GM18907 (cell line): ENCODE data around the gene PIK3R5.

Experiments
- ATAC-seq: cut with Tn5 transposase; IDR thresholded peaks from one replicate; pipeline ENCODE4 v1.9.1; 2021; ENCODE audit warnings: mild to moderate bottlenecking, moderate library complexity; ENCODE audit not compliant: unreplicated experiment

PIK3R5 gene

DNA sequence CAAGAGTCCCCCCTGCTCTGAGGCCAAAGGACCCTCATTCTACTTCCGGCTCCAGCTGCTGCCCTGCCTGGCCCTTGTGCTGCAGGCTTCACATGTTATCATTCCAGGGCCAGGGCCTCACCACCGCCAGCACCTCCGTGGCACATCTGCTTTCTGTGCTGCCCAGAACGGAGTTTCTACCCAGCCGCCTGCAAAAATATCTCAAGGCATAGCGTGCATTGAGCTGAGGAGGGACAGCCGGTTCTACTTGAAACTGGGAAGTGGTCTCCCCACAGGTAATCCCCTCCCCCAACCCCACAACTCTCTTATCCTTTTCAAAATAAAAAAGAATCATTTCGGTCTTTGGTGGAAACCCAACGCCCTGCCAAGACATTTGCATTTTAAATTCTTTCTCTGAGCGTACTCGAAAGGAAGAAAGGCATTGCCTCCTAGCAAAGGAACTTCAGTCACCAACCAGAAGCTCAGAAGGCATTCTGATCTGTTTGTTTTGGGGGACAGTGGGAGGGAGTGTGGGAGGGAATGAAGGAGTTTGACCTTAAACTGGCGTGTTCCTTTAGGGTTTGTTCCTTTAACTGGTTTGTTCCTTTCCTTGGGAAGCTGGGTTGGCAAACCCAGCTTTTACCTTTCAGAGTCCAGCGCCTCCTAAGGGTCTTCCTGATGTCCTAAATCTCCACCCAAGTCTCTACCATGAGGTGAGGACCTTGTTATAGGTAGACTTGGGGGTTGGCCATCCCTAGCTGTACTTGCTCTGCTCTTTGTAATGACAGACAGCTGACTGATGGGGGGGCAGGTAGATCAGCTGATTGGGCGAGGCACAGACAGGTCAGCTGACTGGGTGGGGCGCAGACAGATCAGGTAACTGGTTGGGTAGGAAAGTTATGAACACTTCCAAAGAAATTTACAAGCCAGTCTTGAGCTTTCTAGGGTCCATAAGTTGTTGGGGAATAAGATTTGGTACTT, 64.6 kb downstream of the PIK3R5 start:
- ATAC-seq = peak; percentile 39

DNA sequence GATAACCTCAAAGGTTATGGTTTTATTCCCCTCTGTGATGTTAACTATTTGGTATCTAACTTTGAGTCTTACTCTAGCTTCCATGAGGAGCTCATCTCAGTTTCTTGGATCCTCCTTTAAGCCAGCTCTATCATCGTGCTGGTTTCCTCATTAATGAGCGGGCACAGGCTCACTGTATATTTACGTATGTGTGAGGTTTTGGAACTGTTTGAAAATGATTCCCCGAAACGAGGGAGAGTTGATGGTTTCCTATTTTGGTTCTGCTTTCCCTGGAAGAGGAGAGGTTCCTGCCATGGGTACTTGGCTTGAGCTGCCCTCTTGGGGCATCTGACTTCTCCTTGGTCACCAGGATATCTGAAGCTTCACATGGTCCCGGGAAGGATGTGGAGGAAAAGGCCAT, 65.3 kb downstream of the PIK3R5 start:
- no peak for ATAC-seq

DNA sequence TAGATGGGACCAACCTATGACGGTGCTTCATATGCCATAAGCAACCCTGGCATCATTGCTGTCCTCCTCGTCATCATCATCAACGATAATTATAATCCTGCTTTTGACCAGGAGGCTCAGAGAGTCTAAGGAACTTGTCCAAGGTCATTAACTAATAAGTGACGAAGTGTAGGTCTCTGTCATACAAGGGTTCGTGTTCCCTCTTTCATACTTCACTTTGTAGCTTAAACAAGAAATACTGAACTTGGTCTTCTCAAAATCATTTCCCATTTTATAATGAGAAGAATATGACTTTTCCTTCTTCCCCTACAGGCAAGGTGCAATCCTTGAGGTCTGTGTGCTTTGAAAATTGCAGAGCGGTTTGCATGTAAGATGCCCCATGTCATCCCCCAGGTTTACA, 66.9 kb downstream of the PIK3R5 start:
- no peak for ATAC-seq

DNA sequence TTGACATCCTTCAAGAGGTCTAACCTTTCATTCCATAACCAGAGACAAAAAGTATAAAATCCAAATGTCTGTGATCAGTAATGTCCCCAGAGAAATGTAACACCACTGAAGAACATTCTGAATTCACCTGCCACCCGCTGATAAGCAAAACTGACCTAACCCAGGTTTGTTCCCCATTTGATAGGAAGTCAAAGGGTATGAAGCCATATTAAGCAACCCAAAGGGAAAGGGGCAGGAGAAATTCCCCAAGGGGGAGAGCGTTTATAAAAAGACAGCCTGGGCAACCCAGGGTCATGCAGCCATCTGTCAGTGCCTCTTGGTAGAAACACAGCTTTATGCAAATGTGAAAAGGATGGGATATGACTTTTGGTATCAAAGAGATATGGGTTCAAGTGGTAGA, 67.4 kb downstream of the PIK3R5 start:
- no peak for ATAC-seq

DNA sequence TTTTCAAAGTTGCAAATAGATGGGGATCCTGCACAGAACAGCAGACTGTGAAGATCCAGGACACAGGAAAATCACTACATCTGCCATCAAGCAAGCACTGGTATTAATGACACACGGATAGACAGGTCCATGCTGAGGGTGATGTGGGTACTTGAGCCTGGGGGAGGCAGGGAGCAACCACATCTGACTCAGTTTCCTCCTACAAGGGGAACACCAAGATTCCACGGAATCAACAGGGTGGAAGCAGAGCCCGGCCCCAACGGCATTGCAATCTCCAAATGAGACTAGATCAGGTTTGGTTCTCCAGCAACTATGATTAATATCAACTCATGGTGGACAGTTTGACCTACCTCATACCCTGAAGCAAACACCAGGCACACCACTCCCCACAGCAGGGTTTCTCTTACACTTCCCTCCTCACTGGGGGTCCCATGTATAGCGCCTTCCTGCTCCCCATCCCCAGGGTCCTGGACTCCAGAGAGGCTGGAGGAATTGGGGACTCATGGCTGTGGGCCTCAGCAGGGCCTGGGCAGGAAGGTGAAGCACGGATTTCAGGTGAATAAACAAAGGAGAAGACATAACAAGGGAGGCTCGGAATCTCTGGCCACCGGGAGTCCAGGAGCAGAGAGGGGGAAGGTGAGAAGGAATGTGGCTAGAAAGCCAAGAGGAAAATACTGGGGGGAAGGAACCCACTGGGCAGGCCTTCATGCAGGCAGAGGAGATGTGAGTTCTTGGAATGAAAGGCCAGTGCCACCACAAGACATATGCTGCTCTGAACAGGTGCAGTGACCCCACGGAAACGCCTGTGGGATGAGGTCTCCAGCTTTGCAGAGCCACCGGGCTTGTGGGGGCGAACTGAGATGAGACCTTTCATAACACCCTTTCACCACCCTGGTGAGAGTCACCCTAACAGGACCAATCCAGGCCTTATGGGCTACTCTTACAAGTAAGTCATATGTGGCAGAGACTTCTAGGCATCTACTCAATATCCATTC, 68.6 kb downstream of the PIK3R5 start:
- ATAC-seq = no peak

DNA sequence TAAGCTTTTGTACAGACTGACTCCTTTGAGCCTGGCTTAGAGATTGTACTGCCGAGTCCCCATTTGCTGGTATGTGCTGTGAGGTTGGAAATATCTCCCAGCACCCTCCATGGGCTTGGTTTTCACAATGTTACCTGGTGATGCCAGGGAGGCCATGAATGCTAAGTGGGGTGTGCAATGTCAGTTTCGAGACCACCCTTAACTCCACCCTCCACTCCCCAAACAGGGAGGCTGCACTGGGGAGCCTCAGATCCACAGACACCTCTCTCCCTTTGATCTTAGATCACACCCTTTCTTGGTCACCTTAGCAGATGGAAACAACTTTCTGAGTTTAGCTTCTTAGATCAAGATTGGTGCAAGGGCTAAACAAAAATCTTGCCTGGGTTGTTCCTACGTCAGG, 69.4 kb downstream of the PIK3R5 start:
- ATAC-seq = no peak

DNA sequence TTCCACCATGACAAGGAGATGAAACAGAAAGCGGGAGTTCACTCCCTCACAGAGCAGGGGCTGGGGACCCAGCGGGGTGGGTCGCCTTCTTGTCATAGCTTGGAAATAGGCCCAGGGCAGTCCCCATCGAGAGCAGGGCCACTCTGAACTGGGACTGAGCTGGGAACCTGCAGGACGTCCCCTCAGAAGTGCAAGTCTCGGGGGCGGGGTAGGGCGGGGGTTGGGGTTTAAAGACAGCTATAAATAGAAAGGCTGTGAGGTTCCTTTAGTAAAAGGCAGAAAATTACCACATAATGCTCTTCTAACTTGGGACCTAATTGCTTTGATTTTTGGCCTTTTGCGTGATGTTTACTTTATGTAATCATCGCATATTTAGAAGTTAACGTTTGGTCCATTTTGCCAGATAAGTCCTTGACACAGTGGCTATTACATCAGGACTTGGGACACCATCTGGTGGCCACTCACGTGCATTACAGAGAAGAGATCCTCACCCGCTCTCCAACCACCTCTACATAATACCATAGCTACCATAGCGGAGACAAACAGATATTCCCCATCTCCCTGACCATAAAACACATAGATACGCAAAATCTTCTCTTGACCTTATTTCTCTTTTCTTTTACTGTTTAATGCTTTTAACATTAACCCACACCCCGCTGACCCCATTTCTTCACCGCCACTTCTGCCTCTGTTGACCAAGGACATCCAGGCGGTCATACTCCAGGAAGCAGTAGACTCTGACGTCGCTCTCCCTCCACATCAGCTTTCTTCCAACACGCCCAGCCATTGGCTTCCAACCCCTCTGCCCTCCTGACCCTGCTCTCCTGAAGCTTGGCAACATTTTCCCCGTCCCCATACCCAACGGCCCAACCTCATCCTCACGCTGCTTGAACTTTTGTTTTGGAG, 70.6 kb downstream of the PIK3R5 start:
- ATAC-seq = no peak

DNA sequence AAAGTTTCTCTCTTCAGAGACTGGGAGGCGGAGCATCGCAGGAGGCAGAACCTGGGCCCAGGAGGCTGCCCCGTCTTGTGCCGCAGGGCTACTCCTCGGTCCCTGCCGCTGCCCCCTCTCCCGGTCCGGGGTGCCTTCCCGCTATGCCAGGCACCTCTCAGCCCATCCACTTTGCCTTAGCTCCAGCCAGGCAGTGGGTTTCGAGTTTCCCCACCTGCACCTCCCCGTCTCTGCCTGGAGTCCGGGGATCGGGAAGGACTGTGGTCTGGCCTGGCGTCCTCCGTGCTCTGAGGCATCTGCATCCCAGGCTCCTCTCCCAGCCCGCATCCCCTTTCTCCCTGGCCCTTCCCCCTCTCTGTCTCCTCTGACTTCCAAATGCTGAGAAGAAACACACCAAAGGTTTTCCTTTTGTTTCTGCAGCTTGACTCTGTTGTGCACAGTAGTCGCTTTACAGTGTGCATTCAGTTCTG, 71.3 kb downstream of the PIK3R5 start:
- ATAC-seq = no peak

DNA sequence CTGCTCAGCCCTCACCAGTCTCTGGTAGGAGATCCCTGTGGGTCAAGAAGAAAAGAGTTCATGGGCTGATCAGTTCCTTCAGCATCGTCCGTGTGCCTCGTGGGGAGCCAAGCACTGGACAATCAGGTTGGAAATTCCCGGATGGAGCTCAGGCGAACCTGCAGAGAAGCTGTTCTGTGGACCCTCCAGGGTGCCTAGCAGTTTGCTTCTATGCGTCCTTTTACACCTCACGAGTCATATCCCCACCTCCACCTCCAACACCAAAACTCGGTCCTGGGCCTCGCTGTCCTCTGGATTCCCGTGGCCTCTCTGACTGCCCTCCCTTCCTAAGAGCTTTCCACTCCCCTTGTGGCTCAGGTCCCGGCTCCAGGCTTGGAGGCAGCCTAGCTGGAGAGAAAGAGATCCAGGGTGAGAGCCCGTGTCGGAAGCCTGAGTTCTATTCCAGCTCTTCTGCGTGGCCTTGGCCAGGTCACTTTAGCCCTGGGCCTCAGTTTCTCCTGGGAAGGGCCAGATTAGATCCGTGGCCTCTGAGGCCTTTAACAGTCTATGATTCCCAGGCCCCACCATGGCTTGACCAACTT, 71.8 kb downstream of the PIK3R5 start:
- ATAC-seq = no peak

DNA sequence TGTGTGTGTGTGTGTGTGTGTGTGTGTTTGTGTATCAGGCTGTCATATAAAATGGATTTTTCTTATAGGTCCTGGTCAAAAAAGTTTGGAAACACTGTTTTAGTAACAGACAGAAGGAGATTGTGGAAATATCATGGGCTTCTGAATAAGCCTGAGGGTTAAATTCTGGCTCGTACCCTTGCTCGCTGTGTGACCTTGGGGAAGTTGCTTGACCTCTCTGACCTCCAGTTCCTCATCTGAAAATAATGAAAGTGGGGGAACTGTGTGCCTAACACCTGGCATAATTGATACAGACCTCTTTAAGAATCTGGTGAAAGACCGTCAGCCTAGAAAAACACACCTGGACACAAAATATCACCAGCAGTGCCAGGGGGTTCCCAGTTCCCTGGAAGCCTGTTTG, 72.4 kb downstream of the PIK3R5 start:
- ATAC-seq = no peak

DNA sequence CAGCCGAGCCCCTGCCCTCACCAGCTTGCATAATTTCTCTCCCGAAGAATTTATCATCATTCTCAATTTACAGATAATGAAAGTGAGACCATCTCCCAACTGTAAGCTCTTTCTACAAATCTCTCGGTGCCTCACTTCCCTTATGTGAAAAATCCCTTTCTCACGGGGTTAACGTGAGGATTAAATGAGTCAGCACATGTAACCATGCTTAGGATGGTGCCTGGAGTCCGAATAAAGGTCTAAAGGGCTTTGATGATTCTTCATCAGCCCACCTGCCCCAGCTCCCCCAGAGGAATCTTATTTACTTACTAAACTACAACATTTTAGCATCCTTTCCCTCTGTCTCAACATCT, 73.2 kb downstream of the PIK3R5 start:
- no peak for ATAC-seq

DNA sequence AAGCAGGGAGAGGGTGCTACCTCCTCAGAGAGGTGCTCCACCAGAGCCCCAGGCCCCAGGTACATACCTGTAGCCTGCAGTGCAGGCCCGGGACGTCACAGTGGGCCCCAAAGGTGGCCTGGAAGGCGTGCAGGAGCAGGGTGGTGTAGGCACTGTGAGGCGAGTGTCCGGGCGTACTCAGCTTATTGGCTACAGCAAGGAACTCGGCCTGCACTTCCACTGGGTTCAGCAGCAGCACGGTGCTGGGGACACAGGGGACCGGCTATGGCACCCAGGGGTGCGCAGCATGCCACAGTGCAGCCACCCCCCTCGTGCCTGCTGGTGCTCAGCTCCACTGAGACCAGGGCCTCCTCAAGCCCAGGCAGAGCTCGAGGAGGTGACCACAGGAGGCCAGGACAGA, 74.8 kb downstream of the PIK3R5 start:
- no peak for ATAC-seq

DNA sequence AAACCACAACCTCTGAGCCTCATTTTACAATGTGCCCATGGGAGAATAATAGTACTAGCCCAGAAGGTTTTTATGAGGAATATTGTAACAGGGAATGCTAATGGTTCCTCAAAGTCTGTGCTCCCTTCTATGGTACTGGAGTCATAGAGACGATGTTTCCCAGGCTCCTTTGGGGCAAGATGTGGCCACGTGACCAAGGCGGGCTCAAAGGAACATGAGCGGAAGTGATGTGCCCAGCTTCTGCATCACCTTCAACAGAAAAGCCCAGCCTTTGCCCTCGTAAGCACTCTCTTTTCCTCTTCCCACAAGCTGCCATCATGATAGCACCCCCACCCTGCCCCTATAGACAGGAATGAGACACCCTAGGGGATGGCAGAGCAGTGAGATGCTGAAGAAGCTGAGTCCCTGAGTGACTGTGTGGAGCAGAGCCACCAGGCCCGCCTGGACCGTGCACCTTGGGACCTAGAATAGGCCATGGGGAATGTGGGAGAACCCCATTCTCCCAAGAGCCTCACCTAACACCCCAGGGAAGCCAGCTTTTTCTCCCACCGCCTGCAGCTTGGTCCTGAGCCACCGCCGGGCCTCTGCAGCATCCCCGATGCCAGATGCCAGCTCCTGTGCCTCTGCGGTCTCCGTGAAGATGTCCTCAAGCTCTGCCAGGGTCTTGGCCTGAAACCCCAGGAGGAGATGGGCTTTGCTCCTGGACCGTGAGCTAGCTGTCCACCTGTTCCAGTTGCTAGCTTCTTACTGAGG, 75.9 kb downstream of the PIK3R5 start:
- no peak for ATAC-seq

DNA sequence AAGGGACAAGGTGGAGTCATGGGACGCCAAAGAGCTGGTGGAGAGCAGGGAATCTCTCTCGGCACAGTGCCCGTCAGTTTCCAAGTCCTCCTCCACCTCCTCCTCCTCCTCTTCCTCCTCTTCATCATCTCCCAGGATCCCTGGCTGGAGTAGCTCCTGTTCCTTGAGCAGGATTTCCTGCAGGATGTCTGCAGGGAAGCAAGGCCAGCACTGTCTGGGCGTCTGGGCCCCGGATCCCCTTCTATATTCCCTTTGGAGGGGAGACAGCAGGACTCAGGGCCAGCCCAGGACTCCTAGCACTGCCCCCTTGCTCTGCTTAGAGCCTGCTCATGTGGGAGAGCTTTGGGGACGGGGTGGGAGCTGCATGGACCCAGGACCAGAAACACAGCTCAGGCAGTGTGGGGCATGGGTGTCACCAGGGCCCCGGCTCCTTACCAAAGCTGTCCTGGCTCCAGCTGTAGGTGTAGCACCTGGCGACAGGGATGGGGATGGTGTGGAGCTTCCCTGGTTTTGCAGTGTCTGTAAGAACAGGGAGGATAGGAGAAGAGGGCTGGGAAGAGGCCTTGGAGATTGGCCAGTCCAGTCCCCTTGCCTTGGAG, 76.7 kb downstream of the PIK3R5 start:
- ATAC-seq = no peak

DNA sequence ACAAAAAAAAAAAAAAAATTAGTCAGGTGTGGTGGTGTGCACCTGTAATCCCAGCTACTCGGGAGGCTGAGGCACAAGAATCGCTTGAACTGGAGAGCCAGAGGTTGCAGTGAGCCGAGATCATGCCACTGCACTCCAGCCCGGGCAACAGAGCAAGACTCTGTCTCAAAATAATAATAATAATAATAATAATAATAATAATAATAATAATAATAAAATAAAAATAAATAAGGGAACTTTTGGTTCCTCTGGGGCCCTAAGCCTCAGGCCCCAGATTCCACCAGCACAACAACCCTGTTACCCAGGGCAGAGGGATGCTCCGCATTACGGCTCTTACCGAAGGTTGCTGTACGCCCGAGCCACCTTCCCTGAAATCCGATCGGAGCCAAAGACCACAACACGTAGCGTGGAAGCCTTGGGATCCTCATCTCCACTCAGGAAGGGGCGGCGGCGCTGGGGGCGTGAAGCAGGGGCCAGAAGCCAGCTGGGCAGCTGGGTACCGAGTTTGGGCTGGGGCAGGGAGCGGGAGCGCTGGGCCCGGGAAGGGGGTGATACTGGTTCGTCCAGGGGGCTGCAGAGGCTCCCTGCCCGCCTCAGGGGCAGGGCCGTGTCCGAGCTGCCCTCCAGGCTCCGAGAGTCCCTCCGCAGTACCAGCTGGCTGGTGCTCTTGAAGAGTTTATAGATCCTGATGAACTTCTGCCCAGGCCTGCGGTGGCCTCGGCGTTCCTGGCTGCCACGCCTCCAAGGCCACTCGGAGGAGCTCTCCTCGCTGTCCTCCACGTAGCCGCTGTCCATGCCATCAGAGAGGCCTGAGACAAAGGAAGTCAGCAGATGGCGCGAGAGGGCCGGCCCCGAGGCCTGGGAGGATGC, 77.4 kb downstream of the PIK3R5 start:
- no peak for ATAC-seq

DNA sequence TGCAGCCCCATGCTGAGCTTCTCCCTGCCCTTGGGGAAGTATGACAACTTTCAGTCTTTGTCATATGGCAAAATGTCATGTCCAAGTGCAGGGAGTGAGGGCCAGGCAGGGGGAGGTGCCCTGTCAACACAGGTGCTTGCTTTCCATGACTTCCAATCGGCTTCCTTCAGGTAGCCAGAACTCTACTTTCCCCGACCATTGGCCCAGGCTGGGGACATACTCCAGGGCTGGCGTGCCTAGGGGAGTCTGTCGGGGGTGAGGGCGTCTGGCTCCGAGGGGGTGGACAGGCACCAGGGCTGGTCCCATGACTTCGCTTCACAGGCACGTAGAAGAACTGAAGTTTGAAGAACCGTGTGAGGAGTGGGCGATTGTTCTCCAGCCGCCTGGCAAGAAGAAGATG, 78.2 kb downstream of the PIK3R5 start:
- ATAC-seq = no peak

DNA sequence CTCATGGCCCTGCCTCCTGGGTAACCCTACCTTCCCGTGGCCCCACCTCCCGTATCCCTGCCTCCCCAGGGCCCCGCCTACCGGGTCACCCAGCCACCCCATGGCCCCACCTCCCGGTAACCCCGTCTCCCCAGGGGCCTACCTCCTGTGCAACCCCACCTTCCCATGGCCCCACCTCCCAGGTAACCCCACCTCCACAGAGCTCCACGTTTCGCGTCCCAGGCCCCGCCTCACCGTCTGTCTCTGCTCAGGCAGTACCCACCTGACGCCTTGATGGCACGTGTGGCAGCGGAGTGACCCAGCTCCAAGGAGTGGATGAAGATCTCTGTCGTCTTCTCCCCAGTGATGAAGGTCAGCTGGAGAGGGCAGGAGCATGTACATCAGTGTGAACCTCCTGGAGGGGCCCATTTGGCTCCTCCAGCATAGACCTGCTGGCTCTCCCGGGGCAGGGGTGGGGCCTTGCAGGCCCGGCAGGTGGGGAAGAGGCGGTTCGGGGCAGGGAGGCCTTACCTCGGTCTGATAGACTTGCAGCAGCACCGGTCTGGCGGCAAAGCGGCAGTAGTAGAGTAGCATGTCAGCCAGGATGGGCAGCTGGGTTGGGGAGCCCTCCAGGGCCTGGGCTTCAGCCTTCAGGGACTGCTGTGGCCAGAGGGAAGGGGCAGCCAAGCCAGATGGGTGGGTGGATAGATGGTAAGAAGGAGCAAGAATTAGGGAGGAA, 79.4 kb downstream of the PIK3R5 start:
- ATAC-seq = no peak
